HFFc6 (cell line): Measurements from ENCODE around the gene HSD17B2. TPM values are rescaled to one million over a fixed set of nuclear protein-coding genes. Genes with fewer than 3 reads are reported as not detected.

Experiments
- DNase-seq: peaks from one replicate; pipeline ENCODE4 v3.0.0-alpha.2; 2018
- H3K27ac Mint-ChIP-seq: 2 replicates; pipeline ENCODE4 v1.8.0; 2020; ENCODE audit warnings: mild to moderate bottlenecking, mixed read lengths
- H3K27me3 Mint-ChIP-seq: 2 replicates; pipeline ENCODE4 v1.8.0; 2021; ENCODE audit warnings: mild to moderate bottlenecking, moderate library complexity, mixed read lengths; ENCODE audit not compliant: insufficient read depth
- H3K36me3 Mint-ChIP-seq: 2 replicates; pipeline ENCODE4 v1.8.0; 2021; ENCODE audit warnings: low read depth, mixed read lengths
- H3K4me1 Mint-ChIP-seq: 2 replicates; pipeline ENCODE4 v1.8.0; 2020; ENCODE audit warnings: low read depth, mixed read lengths
- H3K4me3 Mint-ChIP-seq: 2 replicates; pipeline ENCODE4 v1.8.0; 2020; ENCODE audit warnings: mild to moderate bottlenecking, moderate library complexity, mixed read lengths
- H3K9me3 Mint-ChIP-seq: 2 replicates; pipeline ENCODE4 v1.8.0; 2020; ENCODE audit warnings: mild to moderate bottlenecking, mixed read lengths
- CTCF ChIP-seq: fragments of 200-600 bp; sonication (generic); IDR thresholded peaks from 2 replicates; pipeline ENCODE4 v1.5.0; 2021; ENCODE audit warnings: antibody characterized with exemption, mild to moderate bottlenecking
- total RNA-seq, 6 experiments: library from RNA; stranded (reverse); fragmentation: NEBNext Ultra II Directional; extraction: Animal tissue kit (Norgen Biotek cat#: 25700); gene quantifications; 2 replicates in 1 of 6; 3 replicates in 5 of 6; pipeline ENCODE4 v1.2.3, GENCODE V29; 2021

The HSD17B2 gene
- total RNA-seq, 6 experiments from 2014 or later, result 0.17 to 3.2 (median 0.50) TPM; not detected in 1

GRCh38 chr16:82133798-82134197 is 98.7 kb downstream of the HSD17B2 start:
- no peak overlapping the region for H3K4me3 Mint-ChIP-seq
- peaks cover 12% of the 10 kb centered on the region for H3K36me3 Mint-ChIP-seq
- no peaks in the 10 kb centered on the region for H3K9me3 Mint-ChIP-seq
- no peak for TF ChIP-seq CTCF
- no peak overlapping the region for H3K27ac Mint-ChIP-seq
- DNase-seq, result no peak
- H3K4me1 Mint-ChIP-seq, result no peaks in the 10 kb centered on the region
- H3K27me3 Mint-ChIP-seq, result no peaks in the 10 kb centered on the region

GRCh38 chr16:82134846-82135245 is 99.8 kb downstream of the HSD17B2 start:
- Mint-ChIP-seq H3K9me3 (no peaks in the 10 kb centered on the region), H3K36me3 (peaks cover 17% of the 10 kb centered on the region), H3K27me3 (no peaks in the 10 kb centered on the region), H3K27ac (no peak overlapping the region), H3K4me3 (no peak overlapping the region), H3K4me1 (no peaks in the 10 kb centered on the region)
- no peak for DNase-seq
- TF ChIP-seq CTCF, result no peak

DNA sequence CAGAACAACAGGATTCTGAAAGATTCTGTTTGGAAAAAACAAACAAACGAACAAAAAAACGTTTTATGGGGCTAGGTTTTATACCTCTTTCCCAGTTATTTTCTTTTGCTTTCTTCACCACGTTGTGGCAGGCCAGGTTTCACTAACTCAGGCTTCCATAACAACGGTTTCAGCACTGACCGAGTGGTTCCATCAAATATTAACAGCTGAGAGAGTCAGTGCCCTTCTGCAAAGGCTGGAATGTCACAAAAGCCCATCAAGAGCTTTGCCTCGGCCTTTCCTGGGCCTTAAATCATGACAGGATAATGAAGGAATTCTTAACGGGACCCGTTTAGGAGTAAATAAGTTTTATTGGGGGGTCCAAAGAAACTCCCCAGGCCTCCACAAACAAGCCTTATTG is 100.8 kb downstream of the HSD17B2 start:
- DNase-seq, result no peak
- Mint-ChIP-seq H3K27ac (no peak overlapping the region), H3K9me3 (no peaks in the 10 kb centered on the region), H3K4me1 (no peaks in the 10 kb centered on the region), H3K27me3 (no peaks in the 10 kb centered on the region), H3K4me3 (no peak overlapping the region), H3K36me3 (peaks cover 20% of the 10 kb centered on the region)
- no peak for TF ChIP-seq CTCF

GRCh38 chr16:82136956-82137821 is 102.1 kb downstream of the HSD17B2 start:
- no peak for DNase-seq
- Mint-ChIP-seq H3K4me3 (no peak overlapping the region), H3K4me1 (no peaks in the 10 kb centered on the region), H3K36me3 (peaks cover 22% of the 10 kb centered on the region), H3K27me3 (no peaks in the 10 kb centered on the region), H3K27ac (no peak overlapping the region), H3K9me3 (no peaks in the 10 kb centered on the region)
- TF ChIP-seq CTCF, result no peak

DNA sequence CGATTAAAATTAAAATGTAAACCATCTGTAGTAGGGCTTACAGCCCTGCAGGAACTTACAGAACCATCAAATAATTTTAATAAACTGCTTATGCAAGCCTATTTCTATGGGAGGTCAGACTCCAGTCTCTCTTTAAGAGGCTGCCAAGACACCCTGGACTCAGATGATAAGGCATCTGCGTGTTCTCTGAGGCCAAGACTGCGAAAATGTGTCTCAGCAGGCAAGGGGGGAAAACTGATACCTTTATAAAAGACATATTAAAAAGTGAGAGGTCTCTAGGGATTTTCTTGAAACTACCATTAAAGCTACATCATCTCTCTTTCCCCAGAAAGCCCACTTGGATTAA is 102.7 kb downstream of the HSD17B2 start:
- TF ChIP-seq CTCF, result no peak
- DNase-seq, result no peak
- Mint-ChIP-seq H3K4me3 (no peak overlapping the region), H3K27ac (no peak overlapping the region), H3K4me1 (no peaks in the 10 kb centered on the region), H3K36me3 (peaks cover 22% of the 10 kb centered on the region), H3K27me3 (no peaks in the 10 kb centered on the region), H3K9me3 (no peaks in the 10 kb centered on the region)
